HepG2 (cell line): Measurements from ENCODE around the gene MED13. TPM values are rescaled to one million over a fixed set of nuclear protein-coding genes. Genes with fewer than 3 reads are reported as not detected.

Experiments used
- ATAC-seq: fragments of 200-7000 bp; cut with Tn5 transposase; 3 replicates; pipeline ENCODE4 v1.9.1; 2020; ENCODE audit warnings: mild to moderate bottlenecking, moderate library complexity
- BruUV-seq: library from RNA; stranded (reverse); fragments of 400-500 nt; replicated peaks from 2 replicates; lab custom pipeline; 2021; lab: Mats Ljungman, UMichigan
- CTCF ChIA-PET: fragments of 300-600 bp; formaldehyde crosslinking; extraction: SDS; loops from one replicate; lab custom pipeline; 2021; ENCODE audit warnings: low total read pairs, inconsistent platforms, low intra/inter-chr PET ratio; lab: Yijun Ruan, JAX
- POLR2A ChIA-PET: fragments of 350-600 bp; sonication (Branson Sonifier 250); formaldehyde crosslinking; loops from one replicate; lab custom pipeline; 2020; ENCODE audit warnings: antibody characterized with exemption, inconsistent platforms; lab: Yijun Ruan, JAX
- DNase-seq: peaks from one replicate; pipeline ENCODE4 v3.0.0-alpha.2; 2015; ENCODE audit warnings: low spot score
- FAIRE-seq: peaks from 3 replicates; lab custom pipeline; 2011; peaks lifted over from hg19 to GRCh38; lab: Jason Lieb, UNC
- H2AFZ ChIP-seq: one replicate; pipeline ENCODE4 v1.6.1; 2011; ENCODE audit warnings: low read length, inconsistent platforms
- H3K27ac ChIP-seq: fragments of 300-600 bp; 3 replicates; pipeline ENCODE4 v1.8.0; 2011; ENCODE audit warnings: mixed run types, mild to moderate bottlenecking, mixed read lengths, low read length, inconsistent platforms; ENCODE audit not compliant: insufficient read depth; ENCODE audit errors: extremely low read length
- H3K27me3 ChIP-seq, 2 experiments: fragments of 200-600 bp in 1 of 2; 2 replicates in 1 of 2; 3 replicates in 1 of 2; pipeline versions ENCODE4 v1.6.0 to v1.8.0; 2011; ENCODE audit warnings: low read length in 2 of 2, mild to moderate bottlenecking in 2 of 2, moderate library complexity in 2 of 2, inconsistent platforms in 1 of 2; ENCODE audit not compliant: insufficient read depth in 2 of 2, control insufficient read depth in 1 of 2
- H3K36me3 ChIP-seq, 2 experiments: fragments of 200-600 bp in 1 of 2; replicated peaks in 1 of 2; 2 replicates in 1 of 2; 3 replicates in 1 of 2; pipeline versions ENCODE4 v1.5.1 to v1.8.0; 2011; ENCODE audit warnings: low read length in 2 of 2, inconsistent platforms in 1 of 2; ENCODE audit not compliant: insufficient read depth in 2 of 2, control insufficient read depth in 1 of 2
- H3K4me1 ChIP-seq: 2 replicates; pipeline ENCODE4 v1.5.1; 2012; ENCODE audit warnings: low read length, inconsistent platforms; ENCODE audit not compliant: insufficient read depth
- H3K4me2 ChIP-seq: 2 replicates; pipeline ENCODE4 v1.6.0; 2011; ENCODE audit warnings: low read depth, low read length, inconsistent platforms
- H3K4me3 ChIP-seq, 3 experiments: fragments of 200-600 bp in 1 of 3; sonication (generic), shearing (Covaris generic) in 1 of 3; replicated peaks in 1 of 3; 2 replicates each; pipeline ENCODE4 v1.5.1; 2011 to 2016; ENCODE audit warnings: low read length in 3 of 3, inconsistent platforms in 2 of 3, low read depth in 2 of 3, mild to moderate bottlenecking in 2 of 3, control low read depth in 1 of 3, mixed read lengths in 1 of 3; ENCODE audit not compliant: insufficient read depth in 1 of 3
- H3K79me2 ChIP-seq: one replicate; pipeline ENCODE4 v1.6.1; 2011; ENCODE audit warnings: low read length, inconsistent platforms; ENCODE audit not compliant: insufficient read depth
- H3K9ac ChIP-seq: 2 replicates; pipeline ENCODE4 v1.6.0; 2011; ENCODE audit warnings: mild to moderate bottlenecking, low read depth, low read length, inconsistent platforms; ENCODE audit not compliant: insufficient read depth
- H3K9me3 ChIP-seq: 2 replicates; pipeline ENCODE4 v1.5.1; 2012; ENCODE audit warnings: mild to moderate bottlenecking, low read length
- H4K20me1 ChIP-seq: 2 replicates; pipeline ENCODE4 v1.6.0; 2011; ENCODE audit warnings: inconsistent platforms, mild to moderate bottlenecking, low read length, moderate library complexity; ENCODE audit not compliant: insufficient read depth
- AKNA ChIP-seq: sonication (generic); formaldehyde crosslinking; IDR thresholded peaks from 2 replicates; pipeline ENCODE4 v1.4.0; 2020; ENCODE audit warnings: missing genetic modification reagents, borderline replicate concordance
- CENPX ChIP-seq: sonication (generic); formaldehyde crosslinking; IDR thresholded peaks from 2 replicates; pipeline ENCODE4 v1.9.0; 2021; ENCODE audit warnings: mild to moderate bottlenecking, missing genetic modification reagents, moderate library complexity
- NONO ChIP-seq, 2 experiments: fragments of 450-650 bp in 1 of 2; sonication (generic) in 1 of 2; formaldehyde crosslinking in 1 of 2; IDR thresholded peaks in 1 of 2; conservative IDR thresholded peaks in 1 of 2; 2 replicates each; pipeline versions ENCODE4 v1.6.1 to v1.8.0; 2017 to 2022; ENCODE audit warnings: mild to moderate bottlenecking in 1 of 2, missing genetic modification reagents in 1 of 2, moderate library complexity in 1 of 2
- ZMYM3 ChIP-seq: sonication (generic); formaldehyde crosslinking; IDR thresholded peaks from 2 replicates; pipeline ENCODE4 v1.5.1; 2020; ENCODE audit warnings: mild to moderate bottlenecking, missing genetic modification reagents
- ZNF777 ChIP-seq: sonication (generic); formaldehyde crosslinking; IDR thresholded peaks from 2 replicates; pipeline ENCODE4 v1.4.0; 2020; ENCODE audit warnings: missing genetic modification reagents
- WGBS: methylation state at CpG from one replicate; pipeline ENCODE4 v1.1.6; 2017; ENCODE audit warnings: low lambda C conversion rate; 5-methylcytosine and 5-hydroxymethylcytosine counted together
- in situ Hi-C: cut with HindIII; loops from 2 replicates; pipeline ENCODE4 v1.10.0; 2017; ENCODE audit warnings: low pct_unique_long_range_greater_than_20kb; ENCODE audit not compliant: extremely low pct_ligation_motif_present
- intact Hi-C: fragments of 100-400 bp; cut with micrococcal nuclease; formaldehyde crosslinking; loops from one replicate; pipeline ENCODE4 v1.10.0; 2022; ENCODE audit not compliant: unreplicated experiment
- polyA plus RNA-seq, 8 experiments: library from polyadenylated mRNA; depleted of rRNA in 3 of 8; stranded (reverse) in 7 of 8; unstranded in 1 of 8; fragments of >200 nt; fragmentation: Illumina TruSeq in 4 of 8; extraction: Trizol in 4 of 8; gene quantifications; 2 replicates each; pipeline versions ENCODE4 v1.2.1 to v1.2.3, GENCODE V29; 2011 to 2016; ENCODE audit warnings: low read depth in 4 of 8, missing spikeins in 1 of 8, mixed read lengths in 1 of 8; ENCODE audit not compliant: insufficient read depth in 1 of 8
- total RNA-seq, 5 experiments: library from RNA; depleted of rRNA; stranded (reverse); fragments of >200 nt; fragmentation: Illumina TruSeq; extraction: Trizol; gene quantifications; 2 replicates each; pipeline ENCODE4 v1.2.3, GENCODE V29; 2016; ENCODE audit warnings: low read depth in 1 of 5
- TF ChIP-seq, protein P1 (sequence below): sonication (generic); formaldehyde crosslinking; IDR thresholded peaks from 2 replicates; pipeline ENCODE4 v1.4.0; 2020; ENCODE audit warnings: missing genetic modification reagents

MED13 gene
- total and polyA plus RNA-seq, 2 of the 13 experiments (the other 11 are each of a cell fraction or from before 2014, with no cell fraction given), result 27.4 to 69.1 TPM

- Histone ChIP-seq H3K9ac (no peak overlapping the region), H3K27me3 (no peaks in the 10 kb centered on the region), H4K20me1 (no peaks in the 10 kb centered on the region; the same call in 1 of the 2 replicates), H2AFZ (no peak overlapping the region), H3K9me3 (no peaks in the 10 kb centered on the region), H3K4me2 (no peak overlapping the region), H3K36me3 (peaks cover 10 to 67% of the 10 kb centered on the region in 2 experiments), H3K79me2 (peaks cover 19% of the 10 kb centered on the region), H3K27ac (no peak overlapping the region), H3K4me1 (no peaks in the 10 kb centered on the region), H3K4me3 (no peak overlapping the region)
- POLR2A ChIA-PET, result no interaction called here
- no TSS peak for BruUV-seq
- ATAC-seq (no peak), FAIRE-seq (no peak), DNase-seq (no peak)
- CTCF ChIA-PET, result no interaction called here
- intact Hi-C loops (no loop called here), in situ Hi-C loops (loop anchor here (5.0 kb wide), 1 partner anchor 49 kb away; no protein-coding TSS in a partner anchor)
- WGBS, result 97% methylated on average over 5 of the region's 5 CpGs
- TF ChIP-seq NONO (IDR thresholded peaks at IDR 0.05) (no peak), NONO (CRISPR knock-in tag; conservative IDR thresholded peaks at IDR 0.05) (no peak), CENPX (CRISPR knock-in tag) (no peak), AKNA (CRISPR knock-in tag) (no peak), ZMYM3 (CRISPR knock-in tag) (no peak), ZNF777 (CRISPR knock-in tag) (no peak)
- TF ChIP-seq, protein P1, sequence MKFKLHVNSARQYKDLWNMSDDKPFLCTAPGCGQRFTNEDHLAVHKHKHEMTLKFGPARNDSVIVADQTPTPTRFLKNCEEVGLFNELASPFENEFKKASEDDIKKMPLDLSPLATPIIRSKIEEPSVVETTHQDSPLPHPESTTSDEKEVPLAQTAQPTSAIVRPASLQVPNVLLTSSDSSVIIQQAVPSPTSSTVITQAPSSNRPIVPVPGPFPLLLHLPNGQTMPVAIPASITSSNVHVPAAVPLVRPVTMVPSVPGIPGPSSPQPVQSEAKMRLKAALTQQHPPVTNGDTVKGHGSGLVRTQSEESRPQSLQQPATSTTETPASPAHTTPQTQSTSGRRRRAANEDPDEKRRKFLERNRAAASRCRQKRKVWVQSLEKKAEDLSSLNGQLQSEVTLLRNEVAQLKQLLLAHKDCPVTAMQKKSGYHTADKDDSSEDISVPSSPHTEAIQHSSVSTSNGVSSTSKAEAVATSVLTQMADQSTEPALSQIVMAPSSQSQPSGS (CRISPR knock-in tag), result no peak
Observed at GRCh38 chr17:62008294-62008693, 56.8 kb downstream of the MED13 start.
